GM10266 (cell line): ENCODE measurements around the gene PRKCD.

Experiments
- DNase-seq: peaks from one replicate; pipeline ENCODE4 v3.0.0; 2012; ENCODE audit errors: extremely low spot score
- CTCF ChIP-seq: IDR thresholded peaks from 2 replicates; pipeline ENCODE4 v1.5.1; 2012; ENCODE audit warnings: mild to moderate bottlenecking, low read depth; ENCODE audit not compliant: control insufficient read depth, insufficient read depth; ENCODE audit errors: missing control alignments

PRKCD gene

GRCh38 chr3:53151465-53151864, 9.5 kb upstream of the PRKCD start:
- no peak for TF ChIP-seq CTCF
- DNase-seq, result no peak

GRCh38 chr3:53151870-53152660, 8.9 kb upstream of the PRKCD start:
- DNase-seq, result no peak

GRCh38 chr3:53153264-53153823, 7.7 kb upstream of the PRKCD start:
- no peak for TF ChIP-seq CTCF
- no peak for DNase-seq

More at GRCh38 chr3:53151870-53152660, 8.9 kb upstream of the PRKCD start:
- no peak for TF ChIP-seq CTCF

- DNase-seq, result no peak
- no peak for TF ChIP-seq CTCF
Observed at GRCh38 chr3:53153980-53154379, 7.0 kb upstream of the PRKCD start.

GRCh38 chr3:53154881-53155285, 6.1 kb upstream of the PRKCD start:
- no peak for DNase-seq
- no peak for TF ChIP-seq CTCF

GRCh38 chr3:53155760-53156159, 5.2 kb upstream of the PRKCD start:
- no peak for DNase-seq
- TF ChIP-seq CTCF, result no peak

- no peak for TF ChIP-seq CTCF
- no peak for DNase-seq
Observed at GRCh38 chr3:53156368-53156834, 4.6 kb upstream of the PRKCD start.
